GM18526 (cell line): ENCODE data around the gene PXK.

Experiments used
- POLR2A ChIP-seq: IDR thresholded peaks from 3 replicates; pipeline ENCODE4 v1.6.1; 2011; ENCODE audit not compliant: insufficient read length; ENCODE audit errors: extremely low read depth

Gene PXK

GRCh38 chr3:58332575-58333188, at the start of gene PXK:
TSS of gene PXK (plus strand) at chr3:58332892. CDS start at chr3:58332989, 97 bp downstream.
- peak; percentile 23 for TF ChIP-seq POLR2A

DNA sequence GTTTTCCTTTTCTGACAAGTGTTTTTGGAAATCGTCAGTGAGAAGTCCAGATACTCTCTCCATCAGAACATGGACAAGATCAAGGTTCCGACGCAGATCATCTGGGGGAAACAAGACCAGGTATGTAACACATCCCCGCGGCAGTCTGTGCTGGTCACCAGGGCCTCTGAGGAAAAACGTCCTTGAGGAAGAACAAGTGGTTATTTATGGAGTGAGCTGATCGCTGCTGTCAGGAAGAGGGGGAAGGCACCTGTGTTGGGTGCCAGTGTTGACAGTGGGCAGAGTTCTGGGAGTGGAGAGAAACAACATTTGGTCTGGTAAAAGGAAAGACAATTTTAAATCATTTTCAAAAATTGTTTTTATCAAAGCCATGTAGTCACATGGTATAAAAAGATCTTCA, 47.4 kb upstream of the PXK start:
- no peak for TF ChIP-seq POLR2A

DNA sequence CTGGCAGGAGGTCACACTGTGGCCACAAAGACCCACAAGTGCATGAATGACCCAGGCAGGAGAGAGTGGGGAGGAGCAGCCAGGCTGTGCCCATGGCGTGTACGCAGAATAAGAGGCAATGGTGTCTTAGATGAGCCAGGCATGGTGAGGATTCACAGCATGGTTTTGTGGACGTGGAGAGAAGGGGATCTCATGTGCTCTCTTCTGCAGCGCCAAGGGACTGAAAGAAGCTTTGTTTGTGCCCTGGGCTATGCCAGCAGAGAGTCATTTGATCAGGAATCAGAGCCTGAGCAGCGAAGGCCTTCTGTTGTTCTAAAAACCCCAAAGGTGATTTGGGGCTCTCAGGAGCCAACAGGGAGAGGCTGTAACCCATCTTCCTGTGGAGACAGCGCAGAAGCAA, 45.3 kb upstream of the PXK start:
- no peak for TF ChIP-seq POLR2A

DNA sequence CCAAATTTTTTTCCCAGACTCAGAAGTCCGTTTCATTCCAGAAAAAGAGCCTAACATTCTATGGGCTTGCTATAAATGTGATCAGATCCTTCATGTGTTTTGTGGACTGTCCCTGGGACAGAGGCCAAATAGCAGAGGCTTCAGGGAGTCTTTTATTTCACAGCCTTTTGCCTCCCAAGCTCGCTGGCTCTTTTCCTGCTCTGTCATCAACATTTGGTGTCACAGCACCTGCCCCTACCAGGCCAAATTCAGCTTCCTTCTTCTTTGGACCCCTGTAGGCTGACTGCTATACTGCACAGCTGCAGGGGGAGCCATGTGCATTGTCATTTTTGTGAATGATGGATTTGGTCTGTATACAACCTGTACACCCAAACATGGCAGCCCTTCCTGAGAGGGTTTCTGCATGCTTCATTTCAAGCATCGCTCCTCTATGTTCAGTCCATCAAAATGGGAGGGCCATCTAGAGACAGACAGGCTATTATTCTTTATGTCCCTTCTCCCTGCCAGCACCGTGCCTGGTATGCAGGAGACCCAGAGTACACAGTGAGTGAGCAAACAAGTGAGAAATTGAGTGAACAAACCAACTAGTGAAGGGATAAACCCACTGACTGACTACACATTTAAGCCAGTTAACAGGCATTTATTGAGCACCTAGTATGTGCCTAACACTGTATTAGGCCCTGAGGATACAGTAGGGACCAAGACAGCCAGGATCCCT, 44.5 kb upstream of the PXK start:
- TF ChIP-seq POLR2A, result no peak

- TF ChIP-seq POLR2A, result no peak
These were observed 40.9 kb upstream of the PXK start for GRCh38 chr3:58291671-58292338.

- no peak for TF ChIP-seq POLR2A
These were observed 39.8 kb upstream of the PXK start for GRCh38 chr3:58292866-58293265.

GRCh38 chr3:58293516-58293915, 39.2 kb upstream of the PXK start:
- TF ChIP-seq POLR2A, result no peak

DNA sequence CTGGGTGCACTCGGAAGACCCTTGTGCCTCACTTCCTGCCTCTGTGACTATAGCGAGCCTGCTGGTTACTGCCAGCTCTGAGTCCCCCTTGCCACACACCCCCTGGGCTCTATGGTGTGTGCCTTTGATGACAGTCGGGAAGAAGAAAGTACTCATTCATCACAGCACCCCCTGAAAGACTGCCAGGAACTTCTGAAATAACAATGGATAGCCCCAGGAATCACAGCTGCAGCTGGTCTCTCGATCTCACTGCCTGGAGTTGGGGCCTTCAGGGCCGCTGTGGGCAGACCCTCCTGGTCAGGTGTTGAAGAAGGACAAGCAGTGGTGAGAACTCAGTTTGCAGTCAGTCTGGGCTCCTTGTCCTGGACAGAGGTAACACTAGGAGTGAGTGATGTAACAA, 36.4 kb upstream of the PXK start:
- no peak for TF ChIP-seq POLR2A

DNA sequence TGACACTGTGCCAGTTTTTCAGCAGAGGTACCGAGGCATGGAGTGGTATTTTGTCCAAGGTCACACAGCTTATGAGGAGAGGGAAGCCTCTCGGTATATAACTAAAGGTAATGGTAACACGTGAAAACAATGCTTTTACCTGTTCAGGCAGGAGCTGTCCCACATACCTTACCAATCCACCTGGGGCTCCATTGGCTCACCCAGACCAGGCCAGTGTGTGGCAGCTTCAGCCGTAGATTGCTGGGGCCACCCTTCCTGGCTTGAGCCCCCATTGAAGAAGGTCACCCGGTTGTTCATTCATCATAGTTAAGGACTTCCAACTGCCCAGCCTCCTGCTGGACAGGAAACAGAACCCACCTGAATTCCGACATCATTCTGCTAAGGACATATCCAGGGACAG, 35.8 kb upstream of the PXK start:
- no peak for TF ChIP-seq POLR2A

- TF ChIP-seq POLR2A, result no peak
These were observed 34.5 kb upstream of the PXK start for GRCh38 chr3:58298190-58298589.

- TF ChIP-seq POLR2A, result no peak
These were observed 33.6 kb upstream of the PXK start for GRCh38 chr3:58299075-58299474.

DNA sequence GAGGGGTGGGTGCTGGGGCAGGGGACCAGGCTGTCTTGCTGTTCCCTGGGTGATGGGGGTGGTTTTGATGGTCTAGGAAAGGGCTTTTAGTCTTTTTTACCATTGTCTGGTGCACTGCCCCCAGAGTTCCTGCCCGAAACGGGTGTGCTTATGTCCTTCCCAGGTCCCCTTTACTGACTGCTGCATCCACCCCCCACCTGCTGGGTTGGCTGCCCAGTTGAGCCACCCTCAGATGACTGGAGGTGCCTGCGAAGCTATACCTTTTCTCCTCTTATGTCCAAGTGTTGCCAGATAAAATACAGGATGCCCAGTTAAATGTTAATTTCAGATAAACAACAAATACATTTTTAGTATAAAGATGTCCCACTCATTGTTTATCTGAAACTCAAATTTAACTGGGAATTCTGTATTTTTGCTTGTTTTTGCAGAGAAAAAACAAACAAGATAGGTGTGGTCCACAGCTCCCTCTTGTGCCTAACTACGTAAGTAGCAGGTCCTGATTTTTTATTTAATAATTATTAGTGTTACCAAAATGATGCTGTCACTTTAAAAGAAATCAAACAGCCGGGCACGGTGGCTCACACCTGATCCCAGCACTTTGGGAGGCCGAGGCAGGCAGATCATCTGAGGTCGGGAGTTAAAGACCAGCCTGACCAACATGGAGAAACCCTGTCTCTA, 32.7 kb upstream of the PXK start:
- TF ChIP-seq POLR2A, result no peak

GRCh38 chr3:58305882-58306711, 26.6 kb upstream of the PXK start, which contains the start of the genes HTD2 and RPP14:
TSS of gene HTD2 (plus strand) at chr3:58306520. CDS start at chr3:58317614, 11,094 bp downstream.
TSS of gene RPP14 (plus strand) at chr3:58306245. CDS start at chr3:58310330, 4,085 bp downstream.
- peak; percentile 82 for TF ChIP-seq POLR2A

DNA sequence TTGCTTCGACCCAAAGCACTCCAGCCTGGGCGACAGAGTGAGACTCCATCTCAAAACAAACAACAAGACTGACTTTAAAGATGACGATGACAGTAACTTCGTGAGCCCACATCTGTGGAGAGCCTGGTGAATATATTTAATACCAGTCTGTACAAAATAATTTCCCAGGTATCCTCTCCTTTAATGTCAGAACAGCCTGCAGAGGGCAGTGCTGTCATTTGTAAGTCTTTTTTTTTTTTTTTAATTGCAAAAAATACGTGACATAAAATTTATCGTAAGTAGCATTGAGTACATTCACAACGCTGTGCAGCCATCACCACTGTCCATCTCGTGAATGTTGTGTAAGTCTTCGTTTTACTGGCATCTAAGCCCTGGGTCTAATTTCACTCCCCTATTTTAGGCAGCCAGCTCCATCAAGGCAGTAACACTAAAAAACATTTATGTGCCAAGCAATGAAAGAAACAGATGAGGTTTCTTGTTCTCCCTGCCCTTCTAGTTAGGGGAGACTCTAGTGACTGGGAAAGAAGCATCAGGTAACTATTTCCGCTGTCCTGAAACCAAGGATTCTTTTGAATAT, 25.0 kb upstream of the PXK start:
- no peak for TF ChIP-seq POLR2A
